Fibroblast of mammary gland (primary cell): ENCODE measurements around the gene P3H4.
A peak's percentile ranks its signal among the peaks of the same experiment; 100 is the strongest.

Experiments used
- DNase-seq: peaks from one replicate; pipeline ENCODE4 v3.0.0-alpha.2; 2010; ENCODE audit warnings: low read depth
- H3K4me3 ChIP-seq: 2 replicates; pipeline ENCODE4 v1.5.1; 2011; ENCODE audit warnings: low read depth, mild to moderate bottlenecking, low read length, moderate library complexity; ENCODE audit not compliant: control insufficient read depth
- TF ChIP-seq, protein P1 (sequence below): conservative IDR thresholded peaks from 2 replicates; pipeline ENCODE4 v1.5.1; 2011; ENCODE audit warnings: low read depth, low read length, inconsistent platforms; ENCODE audit not compliant: control insufficient read depth, insufficient read depth

P3H4 gene

DNA sequence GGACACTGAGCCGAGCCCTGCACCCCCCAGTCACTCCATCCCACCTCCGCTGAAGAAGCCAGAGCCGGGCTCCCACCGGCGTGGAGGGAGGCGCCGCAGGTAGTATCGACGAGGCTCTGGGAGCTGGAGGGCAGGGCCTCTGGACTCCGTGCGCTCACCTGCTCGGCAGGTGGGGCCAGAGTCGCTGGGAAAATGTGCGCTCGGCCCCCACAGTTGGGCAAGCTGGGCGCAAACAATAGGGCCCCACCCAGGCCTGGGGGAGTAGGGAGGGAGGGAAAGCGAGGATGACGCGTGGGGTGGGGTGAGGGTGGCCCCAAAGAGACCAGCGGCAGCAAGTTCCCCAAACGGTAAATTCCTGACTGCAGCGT, 25.9 kb downstream of the P3H4 start:
- no peak for DNase-seq
- peak overlapping the region; percentile 24 for H3K4me3 ChIP-seq
- TF ChIP-seq, protein P1, sequence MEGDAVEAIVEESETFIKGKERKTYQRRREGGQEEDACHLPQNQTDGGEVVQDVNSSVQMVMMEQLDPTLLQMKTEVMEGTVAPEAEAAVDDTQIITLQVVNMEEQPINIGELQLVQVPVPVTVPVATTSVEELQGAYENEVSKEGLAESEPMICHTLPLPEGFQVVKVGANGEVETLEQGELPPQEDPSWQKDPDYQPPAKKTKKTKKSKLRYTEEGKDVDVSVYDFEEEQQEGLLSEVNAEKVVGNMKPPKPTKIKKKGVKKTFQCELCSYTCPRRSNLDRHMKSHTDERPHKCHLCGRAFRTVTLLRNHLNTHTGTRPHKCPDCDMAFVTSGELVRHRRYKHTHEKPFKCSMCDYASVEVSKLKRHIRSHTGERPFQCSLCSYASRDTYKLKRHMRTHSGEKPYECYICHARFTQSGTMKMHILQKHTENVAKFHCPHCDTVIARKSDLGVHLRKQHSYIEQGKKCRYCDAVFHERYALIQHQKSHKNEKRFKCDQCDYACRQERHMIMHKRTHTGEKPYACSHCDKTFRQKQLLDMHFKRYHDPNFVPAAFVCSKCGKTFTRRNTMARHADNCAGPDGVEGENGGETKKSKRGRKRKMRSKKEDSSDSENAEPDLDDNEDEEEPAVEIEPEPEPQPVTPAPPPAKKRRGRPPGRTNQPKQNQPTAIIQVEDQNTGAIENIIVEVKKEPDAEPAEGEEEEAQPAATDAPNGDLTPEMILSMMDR, result no peak

DNA sequence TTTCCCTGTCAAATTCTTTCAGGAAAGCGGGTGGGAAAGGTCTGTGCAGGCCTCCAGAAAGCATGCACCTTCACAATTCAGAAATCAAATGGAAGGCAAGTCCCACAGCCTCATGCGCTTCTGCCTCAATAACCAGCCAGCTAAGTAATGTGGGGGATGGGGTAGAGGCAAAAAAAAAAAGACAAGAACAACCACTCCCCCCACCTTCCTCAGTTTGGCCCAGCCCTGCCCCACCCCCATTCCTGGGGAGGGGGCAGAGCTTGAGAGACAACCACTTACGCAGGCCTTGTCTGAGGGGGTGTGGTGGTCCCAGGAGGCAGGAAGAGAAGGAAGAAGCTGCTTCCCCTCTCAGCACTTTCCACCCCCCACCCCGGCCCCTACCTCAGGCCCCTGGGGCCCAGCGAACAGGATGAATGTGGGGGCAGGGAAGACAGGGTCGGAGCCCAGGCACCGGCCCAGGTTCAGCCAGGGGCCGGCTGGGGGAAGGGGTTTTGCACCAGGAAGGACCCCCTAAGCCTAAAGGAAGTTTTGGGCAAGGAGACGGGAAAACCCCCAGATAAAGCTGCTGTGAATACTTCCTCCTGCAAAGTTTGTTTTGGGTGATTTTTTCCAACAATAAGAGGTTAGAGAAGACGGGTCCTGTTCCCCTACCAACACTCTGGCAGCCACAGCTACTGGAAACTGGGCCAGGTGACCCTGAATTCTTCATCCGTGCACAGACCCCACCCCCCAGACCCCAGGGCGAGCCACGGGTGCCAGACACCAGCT, 26.5 kb downstream of the P3H4 start:
- TF ChIP-seq, protein P1, result no peak
- no peak for DNase-seq

GRCh38 chr17:41784207-41784744, 27.5 kb downstream of the P3H4 start:
- peak; percentile 67 for DNase-seq
- H3K4me3 ChIP-seq, result no peak overlapping the region
- TF ChIP-seq, protein P1, result no peak

More for the DNA sequence above, 26.5 kb downstream of the P3H4 start:
- H3K4me3 ChIP-seq, result peak overlapping the region; percentile 24

DNA sequence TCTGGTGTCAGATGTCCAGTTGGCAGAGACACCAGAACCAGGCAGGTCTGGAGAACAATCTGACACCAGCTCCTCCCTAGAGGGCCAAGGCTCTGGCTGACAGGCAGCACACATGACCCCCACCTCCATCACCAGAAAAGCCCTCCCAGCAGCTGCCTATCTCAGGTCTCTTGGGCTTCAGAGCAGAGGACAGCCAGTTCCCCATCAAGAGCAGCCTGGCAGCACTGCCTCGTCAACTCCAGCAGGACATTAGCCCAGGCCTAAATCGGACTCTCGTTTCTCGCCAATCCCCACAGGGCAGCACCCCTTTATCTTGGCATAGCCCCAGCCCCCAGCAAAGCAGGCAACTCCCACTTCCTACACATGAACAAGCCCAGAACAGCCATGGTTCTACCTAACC, 29.6 kb downstream of the P3H4 start:
- DNase-seq, result no peak
- TF ChIP-seq, protein P1, result no peak
- no peak overlapping the region for H3K4me3 ChIP-seq

GRCh38 chr17:41781404-41782110, 30.2 kb downstream of the P3H4 start:
- no peak overlapping the region for H3K4me3 ChIP-seq
- TF ChIP-seq, protein P1, result no peak
- no peak for DNase-seq

GRCh38 chr17:41779954-41780353, 31.8 kb downstream of the P3H4 start:
- no peak overlapping the region for H3K4me3 ChIP-seq
- TF ChIP-seq, protein P1, result no peak
- DNase-seq, result no peak
